Colonic mucosa (tissue), 4 donors: ENCODE results near the gene NPY. TPM values are rescaled to one million over a fixed set of nuclear protein-coding genes. Genes with fewer than 3 reads are reported as not detected.

Source experiments
- DNase-seq: peaks from one replicate; pipeline ENCODE4 v3.0.0-alpha.2; 2020
- H3K27ac ChIP-seq: fragments of 200-600 bp; one replicate; pipeline ENCODE4 v1.8.0; 2021
- H3K27me3 ChIP-seq: fragments of 200-600 bp; one replicate; pipeline ENCODE4 v1.8.0; 2021
- H3K36me3 ChIP-seq: fragments of 200-600 bp; one replicate; pipeline ENCODE4 v1.8.0; 2021
- H3K4me1 ChIP-seq: fragments of 200-600 bp; one replicate; pipeline ENCODE4 v1.8.0; 2021; ENCODE audit warnings: mild to moderate bottlenecking
- H3K4me3 ChIP-seq: fragments of 200-600 bp; one replicate; pipeline ENCODE4 v1.8.0; 2021
- H3K9ac ChIP-seq, 2 donors: one replicate each; pipeline ENCODE4 v1.7.0; 2013; ENCODE audit warnings: control low read depth in 2 of 2, low read depth in 2 of 2, low read length in 2 of 2
- H3K9me3 ChIP-seq: fragments of 200-600 bp; one replicate; pipeline ENCODE4 v1.8.0; 2021
- intact Hi-C: fragments of 100-400 bp; cut with DNase I; formaldehyde crosslinking; loops from one replicate; pipeline ENCODE4 v1.14.1; 2022
- total RNA-seq, 2 donors: library from RNA; stranded (reverse); fragmentation: NEBNext Ultra II Directional in 1 of 2; extraction: Animal tissue kit (Norgen Biotek cat#: 25700) in 1 of 2; gene quantifications; one replicate each; pipeline ENCODE4 v1.2.1, GENCODE V29; 2021
- TF ChIP-seq, protein P1 (sequence below): fragments of 200-600 bp; IDR thresholded peaks from one replicate; pipeline ENCODE4 v1.8.0; 2022; ENCODE audit warnings: antibody characterized with exemption, mild to moderate bottlenecking
- donor health status: healthy.
- donor health status: DM: no; HTN: no; CAD: no.
- donor health status: DM: no; HTN: no; CAD: no.

The NPY gene
- total RNA-seq, 2 donors from 2014 or later: not detected

DNA sequence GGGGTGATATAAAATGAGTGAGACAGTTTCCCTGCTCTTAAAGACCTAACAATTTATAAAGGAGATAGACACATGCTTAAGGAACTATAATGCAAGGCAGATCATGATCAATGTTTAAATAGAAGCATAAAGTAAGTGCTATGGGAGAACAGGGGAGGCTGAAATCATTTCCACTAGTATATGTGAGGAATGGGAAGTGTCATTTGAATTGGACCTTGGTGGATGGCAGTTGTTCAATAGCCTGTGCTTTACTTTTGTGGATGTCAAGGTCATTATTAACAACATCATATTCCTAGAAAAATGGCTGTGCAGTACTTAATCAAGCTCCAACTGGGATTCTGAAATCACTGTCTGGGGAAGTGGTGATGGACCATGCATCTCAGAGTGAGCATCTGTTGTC, 14.7 kb downstream of the NPY start:
- no peak for DNase-seq
- Histone ChIP-seq H3K27me3 (no peaks in the 10 kb centered on the region), H3K36me3 (no peaks in the 10 kb centered on the region), H3K9ac (no peak overlapping the region), H3K9me3 (no peaks in the 10 kb centered on the region), H3K4me3 (no peak overlapping the region), H3K27ac (no peak overlapping the region), H3K4me1 (no peaks in the 10 kb centered on the region)
- TF ChIP-seq, protein P1, sequence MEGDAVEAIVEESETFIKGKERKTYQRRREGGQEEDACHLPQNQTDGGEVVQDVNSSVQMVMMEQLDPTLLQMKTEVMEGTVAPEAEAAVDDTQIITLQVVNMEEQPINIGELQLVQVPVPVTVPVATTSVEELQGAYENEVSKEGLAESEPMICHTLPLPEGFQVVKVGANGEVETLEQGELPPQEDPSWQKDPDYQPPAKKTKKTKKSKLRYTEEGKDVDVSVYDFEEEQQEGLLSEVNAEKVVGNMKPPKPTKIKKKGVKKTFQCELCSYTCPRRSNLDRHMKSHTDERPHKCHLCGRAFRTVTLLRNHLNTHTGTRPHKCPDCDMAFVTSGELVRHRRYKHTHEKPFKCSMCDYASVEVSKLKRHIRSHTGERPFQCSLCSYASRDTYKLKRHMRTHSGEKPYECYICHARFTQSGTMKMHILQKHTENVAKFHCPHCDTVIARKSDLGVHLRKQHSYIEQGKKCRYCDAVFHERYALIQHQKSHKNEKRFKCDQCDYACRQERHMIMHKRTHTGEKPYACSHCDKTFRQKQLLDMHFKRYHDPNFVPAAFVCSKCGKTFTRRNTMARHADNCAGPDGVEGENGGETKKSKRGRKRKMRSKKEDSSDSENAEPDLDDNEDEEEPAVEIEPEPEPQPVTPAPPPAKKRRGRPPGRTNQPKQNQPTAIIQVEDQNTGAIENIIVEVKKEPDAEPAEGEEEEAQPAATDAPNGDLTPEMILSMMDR: no peak
- intact Hi-C loops: no loop called here

DNA sequence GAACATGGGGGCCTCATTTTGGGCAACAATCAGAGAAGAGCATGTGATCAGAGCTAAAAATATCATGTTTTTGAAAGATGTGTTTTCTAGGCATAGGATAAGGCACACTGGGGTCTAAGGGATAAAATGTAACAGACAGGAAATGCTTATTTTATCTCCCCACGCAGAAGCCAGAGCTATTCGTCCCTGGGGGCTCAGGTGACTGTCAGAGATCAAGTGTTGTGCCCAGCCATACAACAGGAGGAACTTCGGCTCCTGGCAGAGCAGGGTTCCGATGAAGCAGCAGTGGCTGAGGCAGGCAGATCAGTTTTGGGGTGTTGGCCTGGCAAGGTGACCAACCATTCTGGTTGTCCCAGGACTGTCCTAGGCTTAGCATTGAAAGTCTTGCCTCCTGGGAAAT, 15.2 kb downstream of the NPY start:
- no peak overlapping the region for H3K9ac ChIP-seq
- TF ChIP-seq, protein P1: no peak
- no peaks in the 10 kb centered on the region for H3K36me3 ChIP-seq
- intact Hi-C loops: no loop called here
- H3K27ac ChIP-seq: no peak overlapping the region
- H3K4me3 ChIP-seq: no peak overlapping the region
- no peaks in the 10 kb centered on the region for H3K4me1 ChIP-seq
- no peaks in the 10 kb centered on the region for H3K27me3 ChIP-seq
- H3K9me3 ChIP-seq: no peaks in the 10 kb centered on the region
- no peak for DNase-seq

DNA sequence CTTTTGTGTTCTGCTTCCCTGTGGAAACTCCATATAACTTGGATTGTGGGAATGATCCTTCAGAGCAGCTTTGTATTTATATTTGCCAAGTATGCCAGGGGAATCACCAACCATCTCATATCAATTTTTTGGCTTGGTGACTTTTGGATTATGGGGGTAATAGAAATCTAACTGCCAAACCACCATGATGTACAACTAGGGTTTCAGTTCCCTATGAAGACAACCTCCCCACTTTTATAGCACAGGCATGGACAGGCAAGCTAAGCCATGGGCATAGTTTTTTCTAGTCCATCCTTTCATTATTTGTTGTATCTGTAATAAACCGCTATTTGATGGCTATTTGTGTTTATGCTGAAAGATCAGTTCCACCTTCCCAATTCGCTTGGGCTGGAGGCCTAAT, 17.7 kb downstream of the NPY start:
- H3K27me3 ChIP-seq: no peaks in the 10 kb centered on the region
- no peak overlapping the region for H3K27ac ChIP-seq
- no peak for DNase-seq
- intact Hi-C loops: no loop called here
- H3K36me3 ChIP-seq: no peaks in the 10 kb centered on the region
- no peaks in the 10 kb centered on the region for H3K9me3 ChIP-seq
- no peaks in the 10 kb centered on the region for H3K4me1 ChIP-seq
- no peak overlapping the region for H3K4me3 ChIP-seq
- H3K9ac ChIP-seq: no peak overlapping the region
- TF ChIP-seq, protein P1: no peak

DNA sequence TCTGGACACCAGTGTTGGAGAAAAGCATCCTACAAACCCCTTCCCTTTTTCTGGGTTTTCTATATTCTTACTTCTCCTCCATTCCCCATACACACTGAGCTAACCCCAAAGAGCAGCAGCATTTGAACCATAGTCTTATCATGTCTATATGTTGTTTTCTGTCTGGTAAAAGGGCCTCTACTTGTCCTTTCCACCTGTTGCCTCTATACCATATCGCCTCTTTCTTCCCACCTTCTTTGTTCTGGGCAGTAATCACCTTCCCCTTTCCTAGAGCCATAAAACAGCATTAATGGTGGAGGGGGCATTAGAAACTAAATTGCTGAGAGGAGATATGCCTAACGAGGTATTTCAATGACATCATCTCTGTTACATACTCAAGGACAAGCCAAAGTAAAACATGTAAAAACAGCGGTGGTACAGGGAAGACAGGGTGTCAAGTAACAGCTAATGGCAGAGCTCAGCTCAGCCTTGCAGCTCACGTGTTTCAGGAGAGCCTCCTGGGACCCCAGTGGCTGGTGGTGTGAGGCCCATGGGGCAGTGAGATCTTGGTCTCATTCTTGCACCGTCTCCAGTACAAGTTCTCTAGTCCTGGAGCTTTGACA, 20.6 kb downstream of the NPY start:
- intact Hi-C loops: no loop called here
- no peaks in the 10 kb centered on the region for H3K36me3 ChIP-seq
- TF ChIP-seq, protein P1: no peak
- H3K9me3 ChIP-seq: no peaks in the 10 kb centered on the region
- no peaks in the 10 kb centered on the region for H3K27me3 ChIP-seq
- no peak overlapping the region for H3K9ac ChIP-seq
- H3K4me1 ChIP-seq: no peaks in the 10 kb centered on the region
- H3K4me3 ChIP-seq: no peak overlapping the region
- no peak overlapping the region for H3K27ac ChIP-seq
- DNase-seq: no peak

DNA sequence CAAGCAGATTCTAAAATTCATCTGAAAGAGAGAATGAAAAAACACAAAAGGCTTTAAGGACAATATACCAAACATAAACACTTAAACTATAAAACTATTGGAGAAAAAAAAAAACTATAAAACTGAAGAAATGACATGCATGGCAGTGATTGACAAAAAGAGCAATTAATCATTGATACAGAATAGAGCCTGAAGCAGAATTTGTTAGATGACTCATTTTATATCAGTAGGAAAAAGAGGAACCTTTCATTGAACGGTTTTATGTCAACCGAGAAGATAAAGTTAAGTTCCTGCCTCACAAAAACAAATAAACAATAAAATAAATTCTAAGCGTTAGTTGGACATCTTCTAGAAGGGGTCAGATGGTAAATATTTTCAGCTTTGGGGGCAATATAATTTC, 23.3 kb downstream of the NPY start:
- DNase-seq: no peak
- TF ChIP-seq, protein P1: no peak
- H3K27ac ChIP-seq: no peak overlapping the region
- no peaks in the 10 kb centered on the region for H3K27me3 ChIP-seq
- intact Hi-C loops: no loop called here
- no peak overlapping the region for H3K9ac ChIP-seq
- no peaks in the 10 kb centered on the region for H3K4me1 ChIP-seq
- no peaks in the 10 kb centered on the region for H3K9me3 ChIP-seq
- H3K36me3 ChIP-seq: no peaks in the 10 kb centered on the region
- no peak overlapping the region for H3K4me3 ChIP-seq
